Psoas muscle (tissue), 8 donors: Measurements from ENCODE around the gene CTNS. TPM values are rescaled to one million over a fixed set of nuclear protein-coding genes. Genes with fewer than 3 reads are reported as not detected.

Experiments used
- ATAC-seq, 4 donors: fragments of 200-7000 bp; cut with Tn5 transposase; one replicate each; pipeline ENCODE4 v1.9.1; 2020; ENCODE audit warnings: moderate library complexity in 3 of 4, mild to moderate bottlenecking in 2 of 4
- DNase-seq, 2 donors: peaks; one replicate each; pipeline ENCODE4 v3.0.0-alpha.2; 2020
- H3K27ac ChIP-seq: fragments of 200-600 bp; one replicate; pipeline ENCODE4 v1.8.0; 2022
- H3K27me3 ChIP-seq, 3 donors: fragments of 200-600 bp in 1 of 3; one replicate each; pipeline versions ENCODE4 v1.6.1 to v1.8.0; 2013 to 2022; ENCODE audit warnings: low read length in 2 of 3, mild to moderate bottlenecking in 2 of 3, moderate library complexity in 1 of 3; ENCODE audit not compliant: insufficient read depth in 3 of 3
- H3K36me3 ChIP-seq, 2 donors: fragments of 200-600 bp in 1 of 2; one replicate each; pipeline versions ENCODE4 v1.6.1 to v1.8.0; 2013 to 2022; ENCODE audit warnings: low read depth in 1 of 2, mild to moderate bottlenecking in 1 of 2, moderate library complexity in 1 of 2; ENCODE audit not compliant: insufficient read depth in 1 of 2
- H3K4me1 ChIP-seq: fragments of 200-600 bp; one replicate; pipeline ENCODE4 v1.8.0; 2022
- H3K4me3 ChIP-seq: fragments of 200-600 bp; one replicate; pipeline ENCODE4 v1.8.0; 2022; ENCODE audit warnings: mild to moderate bottlenecking
- H3K9me3 ChIP-seq: fragments of 200-600 bp; one replicate; pipeline ENCODE4 v1.8.0; 2022
- WGBS, 3 donors: extraction: QIAGEN DNeasy Blood & Tissue Kit; methylation state at CpG; one replicate each; pipeline versions ENCODE4 v1.1.6 to v1.1.7; 2013; 5-methylcytosine and 5-hydroxymethylcytosine counted together
- intact Hi-C, 2 donors: fragments of 100-400 bp; cut with DNase I; formaldehyde crosslinking; loops; one replicate each; pipeline versions ENCODE4 v1.11.0 to v1.14.2; 2022
- polyA plus RNA-seq, 3 donors: library from polyadenylated mRNA; stranded (reverse); fragments of 200-250 nt; gene quantifications; one replicate each; pipeline ENCODE4 v1.2.3, GENCODE V29; 2013
- total RNA-seq, 4 donors: library from RNA; stranded (reverse); fragmentation: NEBNext Ultra II Directional in 2 of 4; extraction: Animal tissue kit (Norgen Biotek cat#: 25700) in 2 of 4; gene quantifications; one replicate each; pipeline versions ENCODE4 v1.2.1 to v1.2.4, GENCODE V29; 2021 to 2023
- TF ChIP-seq, protein P1 (sequence below): fragments of 200-600 bp; IDR thresholded peaks from one replicate; pipeline ENCODE4 v1.8.0; 2022; ENCODE audit warnings: antibody characterized with exemption
- donor health status: healthy with polysubstance abuse.
- donor health status: DM: no; HTN: no; CAD: no; lungs with moderate emphysema.
- donor health status: Bipolar disorder and iron deficiency.
- donor health status: healthy.
- donor health status: DM: yes; HTN: yes; CAD: no.
- donor health status: DM: no; HTN: no; CAD: no.
- donor health status: DM: no; HTN: no; CAD: no.
- donor health status: DM: yes; HTN: yes; CAD: no.

CTNS gene
- total and polyA plus RNA-seq, 7 donors, result 7.3 to 32.7 (median 10.1) TPM

DNA sequence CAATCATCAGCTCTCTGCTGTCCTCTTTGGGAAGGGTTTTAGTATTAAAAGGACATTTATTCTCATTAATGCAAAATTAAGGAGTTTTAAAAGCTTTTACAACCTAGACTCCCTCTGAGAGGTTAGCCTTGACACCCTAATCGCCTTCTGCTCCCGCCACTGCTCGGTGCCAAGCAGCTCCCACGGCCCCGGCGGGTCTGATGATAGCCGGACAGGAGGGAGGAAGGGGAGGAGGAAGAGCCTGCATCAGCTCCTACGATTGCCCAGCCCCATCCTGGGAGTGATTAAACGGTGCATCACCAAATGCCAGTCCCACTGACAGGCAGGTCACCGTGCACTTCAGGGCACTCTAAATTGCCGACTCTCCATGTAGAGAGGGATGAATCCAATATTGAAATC, 8.8 kb upstream of the CTNS start:
- intact Hi-C loops, result no loop called here
- ATAC-seq, result no peak
- Histone ChIP-seq H3K27me3 (no peaks in the 10 kb centered on the region), H3K36me3 (peaks cover 5 to 79% of the 10 kb centered on the region in 2 donors), H3K27ac (no peak overlapping the region), H3K4me1 (no peaks in the 10 kb centered on the region), H3K4me3 (no peak overlapping the region), H3K9me3 (no peaks in the 10 kb centered on the region)
- TF ChIP-seq, protein P1, sequence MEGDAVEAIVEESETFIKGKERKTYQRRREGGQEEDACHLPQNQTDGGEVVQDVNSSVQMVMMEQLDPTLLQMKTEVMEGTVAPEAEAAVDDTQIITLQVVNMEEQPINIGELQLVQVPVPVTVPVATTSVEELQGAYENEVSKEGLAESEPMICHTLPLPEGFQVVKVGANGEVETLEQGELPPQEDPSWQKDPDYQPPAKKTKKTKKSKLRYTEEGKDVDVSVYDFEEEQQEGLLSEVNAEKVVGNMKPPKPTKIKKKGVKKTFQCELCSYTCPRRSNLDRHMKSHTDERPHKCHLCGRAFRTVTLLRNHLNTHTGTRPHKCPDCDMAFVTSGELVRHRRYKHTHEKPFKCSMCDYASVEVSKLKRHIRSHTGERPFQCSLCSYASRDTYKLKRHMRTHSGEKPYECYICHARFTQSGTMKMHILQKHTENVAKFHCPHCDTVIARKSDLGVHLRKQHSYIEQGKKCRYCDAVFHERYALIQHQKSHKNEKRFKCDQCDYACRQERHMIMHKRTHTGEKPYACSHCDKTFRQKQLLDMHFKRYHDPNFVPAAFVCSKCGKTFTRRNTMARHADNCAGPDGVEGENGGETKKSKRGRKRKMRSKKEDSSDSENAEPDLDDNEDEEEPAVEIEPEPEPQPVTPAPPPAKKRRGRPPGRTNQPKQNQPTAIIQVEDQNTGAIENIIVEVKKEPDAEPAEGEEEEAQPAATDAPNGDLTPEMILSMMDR, result no peak
- DNase-seq, result no peak
- 63 to 81% (median 75%) methylated on average over 10 to 11 of the region's 11 CpGs for WGBS, 3 donors

DNA sequence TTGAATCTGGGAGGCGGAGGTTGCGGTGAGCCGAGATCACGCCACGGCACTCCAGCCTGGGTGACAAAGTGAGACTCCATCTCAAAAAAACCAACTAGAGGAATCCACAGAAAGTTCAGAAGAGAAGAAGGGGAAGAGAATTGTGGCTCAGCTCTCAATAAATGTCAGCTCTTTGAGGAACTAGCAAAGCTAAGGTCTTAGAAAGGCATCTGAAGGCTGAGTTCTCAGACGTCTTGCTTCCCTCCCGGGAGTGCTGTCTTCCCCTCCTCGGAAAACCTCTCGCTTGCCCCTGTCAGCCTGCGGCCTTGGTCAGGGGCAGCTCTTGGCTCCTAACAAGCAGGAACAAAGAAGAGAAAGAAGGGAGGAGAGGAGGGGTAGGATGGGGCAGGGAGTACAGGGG, 5.8 kb upstream of the CTNS start:
- Histone ChIP-seq H3K9me3 (no peaks in the 10 kb centered on the region), H3K27me3 (no peaks in the 10 kb centered on the region), H3K27ac (no peak overlapping the region), H3K36me3 (peaks cover 0 to 56% of the 10 kb centered on the region in 2 donors), H3K4me1 (peaks cover 7% of the 10 kb centered on the region), H3K4me3 (no peak overlapping the region)
- TF ChIP-seq, protein P1, result no peak
- DNase-seq, result no peak
- WGBS, 3 donors, result 83 to 86% (median 84%) methylated on average over 10 of the region's 10 CpGs
- intact Hi-C loops, result no loop called here
- no peak for ATAC-seq

DNA sequence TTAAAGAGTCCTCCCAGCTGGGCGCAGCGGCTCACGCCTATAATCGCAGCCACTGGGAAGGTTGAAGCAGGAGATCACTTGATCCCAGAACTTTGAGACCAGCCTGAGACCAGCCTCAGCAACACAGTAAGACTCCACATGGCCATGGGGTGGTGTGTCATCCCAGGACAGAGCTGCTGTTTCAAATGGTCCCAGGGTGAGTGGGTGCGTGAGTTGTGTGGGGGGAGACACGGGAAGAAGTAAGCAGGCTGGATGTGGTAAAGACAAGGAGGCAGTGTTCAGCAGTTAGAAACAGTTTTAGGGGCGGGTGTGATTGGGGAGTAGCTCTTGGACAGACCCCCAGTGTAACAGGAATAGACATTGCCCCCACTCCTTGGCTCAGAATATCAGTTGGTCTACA, 4.3 kb upstream of the CTNS start:
- Histone ChIP-seq H3K36me3 (peaks cover 0 to 45% of the 10 kb centered on the region in 2 donors), H3K27ac (no peak overlapping the region), H3K9me3 (no peaks in the 10 kb centered on the region), H3K4me1 (peaks cover 8% of the 10 kb centered on the region), H3K4me3 (no peak overlapping the region), H3K27me3 (no peaks in the 10 kb centered on the region)
- intact Hi-C loops, result no loop called here
- TF ChIP-seq, protein P1, result no peak
- DNase-seq, result no peak
- ATAC-seq, result no peak
- WGBS, 3 donors, result 94 to 98% (median 97%) methylated on average over 7 of the region's 7 CpGs

DNA sequence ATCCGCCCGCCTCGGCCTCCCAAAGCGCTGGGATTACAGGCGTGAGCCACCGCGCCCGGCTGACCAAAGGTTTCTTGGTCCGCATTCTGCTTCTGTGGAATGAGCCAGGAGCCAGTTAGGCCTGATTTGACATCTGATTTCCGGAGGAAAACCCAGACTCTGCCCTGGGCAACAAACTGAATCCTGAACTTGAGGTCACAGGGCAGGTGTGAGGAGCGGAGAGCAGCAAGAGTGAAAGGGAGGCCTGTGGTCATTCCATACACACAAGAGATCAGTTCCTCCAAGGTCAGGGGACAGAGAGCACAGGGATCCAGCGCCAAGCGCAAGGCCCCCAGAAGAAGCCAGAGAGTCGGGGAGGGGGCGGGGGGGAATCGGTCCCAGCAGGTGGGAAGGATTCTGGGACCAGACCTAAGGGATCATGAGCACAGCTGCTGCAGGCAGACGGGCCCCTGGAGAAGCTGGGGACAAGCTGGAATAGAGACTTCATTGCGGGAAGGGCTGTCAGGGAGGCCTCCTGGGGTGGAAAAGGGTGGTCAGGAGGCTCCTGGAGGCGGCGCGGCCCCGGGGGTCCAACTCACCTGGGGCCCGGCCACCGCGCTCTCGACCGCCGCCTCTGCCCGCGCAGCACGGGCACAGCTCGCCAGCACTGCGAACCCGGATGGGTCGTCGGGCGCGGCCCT, 946 bp upstream of the CTNS start:
- intact Hi-C loops, result no loop called here
- Histone ChIP-seq H3K36me3 (peaks cover 0 to 28% of the 10 kb centered on the region in 2 donors), H3K4me1 (peaks cover 26% of the 10 kb centered on the region), H3K9me3 (no peaks in the 10 kb centered on the region), H3K27me3 (no peaks in the 10 kb centered on the region), H3K27ac (peak overlapping the region; percentile 94), H3K4me3 (peak overlapping the region; percentile 78)
- TF ChIP-seq, protein P1, result no peak
- no peak for DNase-seq
- WGBS, 3 donors, result 13 to 20% (median 15%) methylated on average over 24 to 37 of the region's 38 CpGs
- peak in 3 of 4 donors; percentile 0 to 11 (median 1) for ATAC-seq
